Astrocyte of the spinal cord (primary cell): ENCODE measurements around the gene SRL.

Experiments used
- DNase-seq: peaks from one replicate; pipeline ENCODE4 v3.0.0; 2011; ENCODE audit warnings: low read depth, low spot score
- H3K4me3 ChIP-seq: 2 replicates; pipeline ENCODE4 v1.5.1; 2011; ENCODE audit warnings: low read depth, mild to moderate bottlenecking, low read length, moderate library complexity
- in situ Hi-C: cut with HindIII; loops from 2 replicates; pipeline ENCODE4 v1.10.0; 2017; ENCODE audit warnings: low sequenced_read_pairs
- TF ChIP-seq, protein P1 (sequence below): IDR thresholded peaks from 2 replicates; pipeline ENCODE4 v1.5.1; 2012; ENCODE audit warnings: low read depth, mild to moderate bottlenecking, low read length, inconsistent platforms

SRL gene

DNA sequence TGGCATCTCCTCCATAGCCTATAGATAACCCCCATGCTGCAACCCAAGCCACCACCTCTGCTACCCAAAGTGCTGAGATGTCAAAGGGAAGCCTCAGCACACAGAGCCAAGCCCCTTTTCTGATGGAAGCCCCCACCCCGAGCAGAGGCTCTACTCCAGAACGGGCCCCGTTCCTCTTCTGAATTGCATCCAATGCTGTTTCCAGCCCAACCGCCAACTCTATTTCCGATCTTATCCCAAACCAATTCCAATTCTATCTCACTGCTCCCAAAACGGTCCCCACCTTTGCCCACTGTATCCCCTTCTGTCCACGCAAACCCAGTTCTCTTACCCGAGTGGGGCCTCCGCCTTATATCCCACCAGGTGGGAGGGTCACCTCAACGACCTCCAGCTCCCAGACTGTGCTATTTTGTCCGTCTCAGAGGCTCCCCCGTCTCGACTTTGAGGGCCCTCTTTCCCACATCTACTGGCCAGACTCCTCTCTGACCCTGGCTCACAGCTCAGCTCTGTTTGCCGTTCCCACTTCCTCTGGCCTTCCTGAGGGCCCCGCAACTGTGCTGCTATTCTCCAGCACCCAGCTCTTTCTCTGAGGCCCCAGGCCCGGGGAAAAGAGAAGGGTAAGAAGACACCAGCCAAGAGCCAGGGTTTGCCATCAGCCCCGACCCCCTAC is 487 bp downstream of the SRL start:
- no peak overlapping the region for H3K4me3 ChIP-seq
- TF ChIP-seq, protein P1, sequence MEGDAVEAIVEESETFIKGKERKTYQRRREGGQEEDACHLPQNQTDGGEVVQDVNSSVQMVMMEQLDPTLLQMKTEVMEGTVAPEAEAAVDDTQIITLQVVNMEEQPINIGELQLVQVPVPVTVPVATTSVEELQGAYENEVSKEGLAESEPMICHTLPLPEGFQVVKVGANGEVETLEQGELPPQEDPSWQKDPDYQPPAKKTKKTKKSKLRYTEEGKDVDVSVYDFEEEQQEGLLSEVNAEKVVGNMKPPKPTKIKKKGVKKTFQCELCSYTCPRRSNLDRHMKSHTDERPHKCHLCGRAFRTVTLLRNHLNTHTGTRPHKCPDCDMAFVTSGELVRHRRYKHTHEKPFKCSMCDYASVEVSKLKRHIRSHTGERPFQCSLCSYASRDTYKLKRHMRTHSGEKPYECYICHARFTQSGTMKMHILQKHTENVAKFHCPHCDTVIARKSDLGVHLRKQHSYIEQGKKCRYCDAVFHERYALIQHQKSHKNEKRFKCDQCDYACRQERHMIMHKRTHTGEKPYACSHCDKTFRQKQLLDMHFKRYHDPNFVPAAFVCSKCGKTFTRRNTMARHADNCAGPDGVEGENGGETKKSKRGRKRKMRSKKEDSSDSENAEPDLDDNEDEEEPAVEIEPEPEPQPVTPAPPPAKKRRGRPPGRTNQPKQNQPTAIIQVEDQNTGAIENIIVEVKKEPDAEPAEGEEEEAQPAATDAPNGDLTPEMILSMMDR, result no peak
- no peak for DNase-seq
- in situ Hi-C loops, result no loop called here

DNA sequence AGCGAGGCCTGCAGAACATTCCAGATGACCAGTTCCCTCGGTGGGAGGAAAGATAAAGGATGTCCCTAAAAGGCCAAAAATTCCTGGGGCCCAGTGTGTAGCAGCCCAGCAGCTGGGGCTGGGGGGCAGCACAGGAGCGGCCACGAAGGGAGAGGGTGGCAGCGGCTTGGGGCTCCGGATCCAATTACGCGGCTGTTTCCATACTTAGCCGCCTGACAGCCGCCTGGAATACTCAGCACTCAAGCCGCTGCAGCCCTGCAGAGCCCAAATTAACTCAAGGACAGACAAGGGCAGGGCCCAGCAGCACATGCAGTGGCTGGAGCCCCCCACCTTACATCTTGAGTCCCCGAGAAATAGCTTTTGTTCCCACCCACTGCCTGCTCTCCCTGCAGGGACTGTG is 1.3 kb downstream of the SRL start:
- no peak for DNase-seq
- in situ Hi-C loops, result no loop called here
- TF ChIP-seq, protein P1, result no peak
- H3K4me3 ChIP-seq, result no peak overlapping the region

DNA sequence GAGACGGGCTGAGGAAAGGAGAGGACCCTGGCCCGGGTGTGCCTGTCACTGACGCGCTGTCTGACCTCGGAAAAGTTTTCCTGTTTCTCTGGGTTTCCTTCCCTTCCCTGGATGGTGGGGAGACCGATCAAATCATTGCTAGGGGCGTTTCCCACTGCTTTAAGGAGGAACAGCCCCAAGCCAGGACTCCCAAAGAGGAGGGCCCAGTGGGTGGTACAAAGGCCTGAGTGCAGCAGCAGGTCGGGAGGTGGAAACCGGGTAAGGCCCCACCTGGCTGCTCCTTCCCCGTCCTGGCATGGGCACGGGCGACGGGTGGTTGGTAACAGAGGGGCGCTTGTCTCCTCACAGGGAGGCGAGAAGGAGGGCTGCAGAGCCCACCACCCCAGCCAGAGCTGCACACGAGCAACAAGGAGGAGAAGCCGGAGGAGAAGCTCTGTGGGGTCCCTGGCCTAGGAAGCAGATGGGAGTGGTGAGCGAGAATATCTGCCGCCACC is 2.2 kb downstream of the SRL start:
- H3K4me3 ChIP-seq, result no peak overlapping the region
- in situ Hi-C loops, result no loop called here
- TF ChIP-seq, protein P1, result no peak

DNA sequence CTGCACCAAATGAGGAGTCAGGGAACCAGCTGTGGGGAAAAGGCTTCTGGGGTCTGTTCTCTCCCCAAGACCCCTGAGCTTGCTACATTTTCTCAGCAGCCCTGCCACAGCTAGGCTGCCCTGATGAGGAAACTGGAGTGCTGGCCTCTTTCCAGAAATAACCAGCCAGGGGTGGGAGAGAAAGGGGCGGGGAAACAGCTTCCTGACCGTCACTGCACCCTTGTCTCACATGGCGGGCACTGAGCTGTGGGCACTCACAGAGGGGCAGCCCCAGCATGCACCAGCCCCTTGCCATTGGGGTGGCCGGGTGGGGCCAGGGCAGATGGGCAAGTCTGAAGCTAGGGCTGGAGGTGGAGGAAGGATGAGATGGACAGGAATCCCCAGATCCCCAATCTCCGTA is 2.9 kb downstream of the SRL start:
- TF ChIP-seq, protein P1, result no peak
- in situ Hi-C loops, result no loop called here
- DNase-seq, result no peak

More for the DNA sequence above, 2.2 kb downstream of the SRL start:
- DNase-seq, result no peak

DNA sequence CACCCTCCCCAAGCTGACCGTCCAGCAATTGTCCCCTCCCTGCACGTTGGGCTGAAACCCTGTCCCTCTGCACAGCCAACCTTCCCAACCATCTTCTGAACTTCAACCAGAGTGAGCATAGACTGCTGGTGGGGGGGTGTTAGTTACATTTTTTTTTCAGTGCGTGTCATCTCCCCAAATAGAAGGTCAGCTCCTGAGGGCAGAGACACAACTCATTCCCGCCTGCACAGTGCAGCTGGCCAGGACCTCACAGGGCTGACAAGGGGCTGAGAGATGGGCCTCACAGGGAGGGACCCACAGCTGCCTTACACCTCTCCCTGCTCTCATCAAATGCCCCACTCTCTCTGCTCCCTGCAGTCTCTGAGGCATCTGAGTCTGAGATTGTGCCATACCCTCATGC is 8.4 kb downstream of the SRL start:
- TF ChIP-seq, protein P1, result no peak
- no peak overlapping the region for H3K4me3 ChIP-seq
- DNase-seq, result no peak
- in situ Hi-C loops, result no loop called here

More for the DNA sequence above, 2.9 kb downstream of the SRL start:
- no peak overlapping the region for H3K4me3 ChIP-seq

DNA sequence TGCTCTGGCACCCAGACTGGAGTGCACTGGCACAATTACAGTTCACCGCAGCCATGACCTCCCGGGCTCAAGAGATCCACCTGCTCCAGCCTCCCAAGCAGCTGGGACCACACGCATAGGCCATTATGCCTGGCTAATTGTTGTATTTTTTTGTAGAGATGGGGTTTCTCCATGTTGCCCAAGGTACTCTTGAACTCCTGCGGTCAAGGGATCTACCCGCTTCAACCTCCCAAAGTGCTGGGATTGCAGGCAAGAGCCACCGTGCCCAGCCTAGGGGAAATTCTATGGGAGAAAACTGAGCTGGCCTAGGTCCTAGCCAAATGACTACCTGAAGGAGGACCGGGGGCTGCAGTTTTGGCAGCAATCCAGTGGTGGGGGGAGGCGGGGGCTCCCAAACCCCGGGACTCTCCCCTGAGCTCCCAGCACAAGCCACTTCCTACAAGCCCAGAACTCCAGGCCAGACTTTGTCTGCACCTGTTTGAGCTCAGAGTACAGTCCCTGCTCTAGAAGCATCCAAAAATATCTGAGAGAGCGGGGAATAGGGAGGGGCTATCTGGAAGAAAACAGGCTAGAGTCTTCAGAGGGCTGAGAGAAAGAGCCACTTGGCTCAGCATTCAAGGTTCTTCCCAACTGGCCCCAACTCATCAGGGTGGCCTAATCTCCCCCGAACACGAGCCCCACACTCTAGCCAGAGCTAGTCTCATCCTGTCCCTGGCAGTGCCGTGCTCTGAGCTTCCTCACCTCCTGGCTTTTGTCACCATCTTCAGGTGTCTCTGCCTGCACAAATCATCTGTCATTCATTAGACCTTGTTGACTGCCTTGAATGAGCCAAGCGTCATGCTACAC is 9.1 kb downstream of the SRL start:
- in situ Hi-C loops, result no loop called here

More for the DNA sequence above, 9.1 kb downstream of the SRL start:
- no peak overlapping the region for H3K4me3 ChIP-seq
- TF ChIP-seq, protein P1, result no peak
- DNase-seq, result no peak
